MV-4-11 (cell line): ENCODE measurements around the gene UBR7.

Experiments used
- DNase-seq: peaks from one replicate; lab custom pipeline; 2025; lab: John Stamatoyannopoulos, UW

The UBR7 gene

GRCh38 chr14:93249128-93249831 is 42.2 kb downstream of the UBR7 start:
- DNase-seq: no peak

DNA sequence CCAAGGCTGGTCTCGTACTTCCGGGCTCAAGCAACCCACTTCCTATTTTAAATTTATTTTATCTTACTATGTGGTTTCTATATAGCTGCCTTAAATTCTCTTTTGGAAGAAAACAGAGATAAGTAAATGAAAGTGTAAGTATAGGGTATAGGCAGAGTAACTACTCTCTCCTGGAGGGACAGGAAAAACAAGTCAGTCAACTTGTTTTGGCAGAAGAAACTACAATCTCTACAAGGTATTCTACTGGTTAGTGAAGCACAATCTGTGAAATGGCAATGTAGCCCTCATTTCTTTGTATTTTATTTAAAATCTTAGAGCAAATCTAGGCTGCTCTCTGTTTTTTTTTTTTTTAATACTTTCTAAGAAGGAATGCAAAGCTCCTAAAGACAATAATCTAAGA is 55.4 kb downstream of the UBR7 start:
- DNase-seq: no peak

GRCh38 chr14:93263416-93263815 is 56.4 kb downstream of the UBR7 start:
- DNase-seq: no peak

DNA sequence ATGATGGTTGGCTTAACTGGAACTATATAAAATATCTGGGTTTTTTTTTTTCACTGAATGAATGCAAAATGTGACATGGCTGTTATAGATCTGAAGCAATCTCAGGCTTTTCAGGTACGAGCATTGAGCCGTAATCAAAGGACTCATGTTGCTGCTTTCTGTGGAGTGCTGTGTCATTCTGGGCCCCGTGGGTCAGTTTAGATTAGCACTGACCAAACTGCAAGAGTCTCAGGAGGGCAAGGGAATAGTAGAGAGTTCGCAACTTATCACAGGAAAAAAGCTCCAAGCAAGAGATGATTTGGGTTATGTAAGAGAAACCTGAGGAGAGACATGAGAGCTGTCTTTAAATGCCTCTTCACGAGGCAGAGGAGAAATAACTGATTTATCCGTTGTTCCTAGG is 59.1 kb downstream of the UBR7 start:
- DNase-seq: no peak

GRCh38 chr14:93267149-93267711 is 60.2 kb downstream of the UBR7 start:
- DNase-seq: no peak

DNA sequence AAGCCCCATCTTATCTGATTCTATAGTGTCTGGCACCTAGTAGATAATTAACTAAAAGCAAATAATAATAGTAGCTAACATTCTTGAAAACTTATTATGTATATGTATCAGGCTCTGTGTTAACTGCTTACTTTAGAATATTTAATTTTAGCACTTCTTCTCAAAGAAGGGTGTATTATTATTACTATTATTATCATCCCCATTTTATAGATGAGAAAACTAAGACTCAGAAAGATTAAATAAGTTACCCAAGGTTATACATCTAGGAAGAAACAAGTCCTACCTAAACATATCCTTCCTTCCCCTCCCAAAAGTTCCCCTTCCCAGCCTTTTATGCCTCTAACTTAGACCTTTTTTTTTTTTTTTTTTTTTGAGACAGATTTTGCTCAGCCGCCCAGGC is 61.4 kb downstream of the UBR7 start:
- DNase-seq: no peak

DNA sequence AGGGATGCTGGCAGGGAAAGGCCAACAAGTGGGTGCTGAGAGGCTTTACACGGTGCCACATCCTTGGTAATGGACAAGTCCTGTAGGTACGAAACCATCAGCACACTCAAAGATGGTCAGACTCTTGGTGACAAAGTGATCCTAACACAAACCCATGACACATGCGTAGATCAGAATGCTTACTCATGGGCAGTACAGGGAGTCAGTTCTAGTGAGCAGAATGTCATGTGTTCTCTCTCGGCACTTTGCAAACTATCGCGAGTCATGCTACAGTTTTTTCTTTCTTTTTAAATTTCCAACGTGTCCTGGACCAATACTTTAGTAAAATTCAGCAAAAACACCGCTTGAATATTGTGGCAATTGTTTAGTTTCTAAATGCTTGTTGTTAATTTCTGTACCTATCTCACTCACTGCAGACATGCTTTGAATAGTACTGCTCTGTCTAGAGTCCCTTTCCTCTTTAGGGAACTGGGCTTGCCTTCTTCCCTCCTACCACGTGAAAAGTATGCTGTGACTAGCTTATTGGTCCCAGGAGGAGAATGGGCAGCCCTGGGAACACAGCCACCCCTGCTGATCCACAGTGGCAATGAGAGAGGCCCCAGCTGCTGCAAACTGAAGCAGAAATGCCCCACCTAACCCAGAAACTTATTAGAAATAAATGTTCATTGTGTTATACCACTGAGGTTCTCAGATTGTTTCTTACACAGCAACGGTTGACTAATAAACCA is 62.4 kb downstream of the UBR7 start:
- DNase-seq: no peak

- DNase-seq: no peak
Observed at GRCh38 chr14:93271111-93271510, 64.1 kb downstream of the UBR7 start.

DNA sequence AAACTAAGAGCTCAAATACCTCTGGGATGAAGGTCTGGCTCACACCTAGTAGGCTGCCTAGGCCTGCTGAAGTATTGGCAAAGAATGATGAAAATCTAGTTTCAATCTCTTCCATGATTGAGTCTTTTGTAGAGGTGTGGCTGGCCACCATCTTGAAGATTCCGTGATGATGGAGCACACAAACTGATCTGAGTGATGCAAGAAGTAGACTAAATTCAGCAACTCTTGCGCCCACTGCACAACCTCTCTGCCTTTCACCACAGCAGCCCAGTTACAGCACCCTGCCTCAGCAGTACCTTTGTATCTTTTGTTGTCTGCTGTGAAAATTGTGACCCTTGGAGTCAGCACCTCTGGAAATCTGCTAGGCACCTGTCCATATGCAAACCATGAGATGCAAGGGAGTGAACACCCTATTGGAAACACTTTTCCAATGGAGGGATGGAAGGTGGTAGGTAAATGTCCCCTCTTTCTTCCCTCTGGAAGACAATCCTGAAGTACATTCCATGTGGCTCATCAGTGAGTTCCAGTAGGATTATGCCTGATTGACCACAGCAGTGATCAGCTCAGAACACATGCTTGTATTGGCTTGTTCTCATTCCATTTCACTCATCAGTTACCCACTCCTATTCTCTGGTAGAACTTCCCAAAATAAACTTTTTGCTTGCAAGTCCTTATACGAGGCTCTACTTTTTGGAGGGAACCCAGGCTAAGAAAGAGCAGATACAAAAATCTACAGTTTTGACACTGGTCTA is 67.2 kb downstream of the UBR7 start:
- no peak for DNase-seq

- DNase-seq: no peak
Observed at GRCh38 chr14:93276031-93276716, 69.1 kb downstream of the UBR7 start.
